LNCAP (cell line): ENCODE data around the gene NOD1.

Source experiments
- CTCF ChIP-seq: fragments of 450-650 bp; IDR thresholded peaks from 2 replicates; pipeline ENCODE4 v1.5.1; 2017; ENCODE audit warnings: mild to moderate bottlenecking

Gene NOD1

GRCh38 chr7:30470163-30470770 is 8.3 kb downstream of the NOD1 start:
- TF ChIP-seq CTCF: no peak

DNA sequence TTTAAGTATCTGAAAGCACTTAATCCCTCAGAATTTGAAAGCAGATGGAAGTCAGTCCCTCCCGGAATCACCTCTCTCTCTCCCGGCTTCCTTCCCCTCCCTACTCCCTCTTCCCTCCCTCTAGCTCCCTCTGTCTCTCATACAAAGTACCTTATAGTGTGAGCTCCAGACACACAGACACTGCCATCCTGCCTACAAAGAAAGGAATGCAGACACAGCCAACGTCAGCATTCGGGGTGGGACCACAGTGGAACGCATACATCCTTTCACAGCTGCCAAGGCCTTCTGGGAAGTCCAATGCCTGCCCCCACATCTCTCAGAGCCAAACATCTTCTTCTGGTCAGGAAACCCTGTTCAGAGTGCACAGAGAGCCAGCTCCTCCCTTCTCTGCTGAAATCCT is 9.3 kb downstream of the NOD1 start:
- no peak for TF ChIP-seq CTCF

DNA sequence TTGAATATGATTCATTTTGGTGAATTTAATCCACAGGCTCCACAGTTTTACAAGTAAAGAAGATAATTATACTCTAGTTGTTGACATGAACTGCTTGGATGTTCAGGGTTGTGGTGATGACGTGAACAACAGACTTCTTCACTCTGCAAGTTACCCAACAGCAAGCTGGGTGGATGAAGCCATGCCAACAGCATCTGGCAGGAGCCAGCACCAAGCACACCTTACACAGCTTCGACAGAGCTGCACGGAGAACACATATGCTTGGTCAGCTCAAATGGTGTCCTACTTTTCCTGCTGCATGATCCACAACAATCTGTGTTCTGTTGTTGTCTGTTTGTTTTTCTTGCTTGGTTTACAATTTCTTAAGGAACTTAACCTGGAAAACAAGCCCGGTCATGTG is 9.8 kb downstream of the NOD1 start:
- no peak for TF ChIP-seq CTCF

- TF ChIP-seq CTCF: no peak
These were observed 10.5 kb downstream of the NOD1 start for GRCh38 chr7:30468041-30468440.

GRCh38 chr7:30467271-30467670 is 11.3 kb downstream of the NOD1 start:
- TF ChIP-seq CTCF: no peak

- no peak for TF ChIP-seq CTCF
These were observed 12.3 kb downstream of the NOD1 start for GRCh38 chr7:30466266-30466665.

DNA sequence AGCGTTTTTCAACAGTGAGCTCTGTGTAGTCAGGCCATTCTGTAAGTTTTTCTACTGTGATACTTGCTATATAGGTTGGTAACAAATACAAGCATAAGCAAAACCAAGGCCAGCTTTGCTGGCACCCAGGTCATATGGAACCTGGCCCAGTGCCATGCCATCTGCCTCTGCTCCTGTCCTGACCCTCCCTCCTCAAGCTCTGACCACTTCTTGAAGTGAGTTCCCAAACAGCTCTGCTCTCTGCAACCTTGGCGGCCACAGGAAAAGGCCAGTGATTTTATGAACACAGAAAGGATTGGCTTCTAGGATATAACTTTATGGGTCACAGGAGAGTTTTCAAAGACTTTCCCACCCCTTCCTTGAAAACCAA is 12.8 kb downstream of the NOD1 start:
- TF ChIP-seq CTCF: no peak
